NT2/D1 (cell line): ENCODE data around the gene DUSP16.

Experiments
- SUZ12 ChIP-seq: IDR thresholded peaks from 2 replicates; pipeline ENCODE4 v1.6.1; 2011; ENCODE audit not compliant: insufficient read length, insufficient read depth; ENCODE audit errors: extremely low read depth
- YY1 ChIP-seq: IDR thresholded peaks from 2 replicates; pipeline ENCODE4 v1.6.1; 2011; ENCODE audit not compliant: insufficient read length, insufficient read depth
- ZNF274 ChIP-seq: IDR thresholded peaks from 2 replicates; pipeline ENCODE4 v1.6.1; 2011; ENCODE audit warnings: mild to moderate bottlenecking, low read depth, low read length

DNA sequence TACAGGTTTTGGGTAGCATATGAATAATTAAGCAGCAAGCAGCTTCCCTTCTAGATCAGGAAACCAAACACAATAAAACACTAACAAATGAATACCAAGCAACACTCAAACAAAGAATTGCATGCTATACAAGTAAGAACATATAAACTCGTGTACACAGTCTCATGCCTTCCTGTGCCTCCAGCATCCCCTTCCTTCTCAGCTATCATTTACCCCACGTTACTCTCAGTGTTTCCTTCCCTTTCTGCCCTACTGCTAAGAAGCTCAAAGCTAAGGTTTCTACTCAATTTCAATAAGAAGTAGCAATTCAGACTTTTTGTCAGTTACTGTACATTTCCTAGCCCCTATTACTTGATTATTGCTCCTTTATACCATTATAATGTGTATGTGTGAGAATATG is 81.0 kb downstream of the DUSP16 start:
- no peak for TF ChIP-seq YY1
- no peak for TF ChIP-seq ZNF274
- TF ChIP-seq SUZ12: no peak
